Measurements from ENCODE around the gene PTK6. TPM values are rescaled to one million over a fixed set of nuclear protein-coding genes. Genes with fewer than 3 reads are reported as not detected.

The PTK6 gene
- total RNA-seq, 1 donor from 2014 or later, result 0.13 TPM

GRCh38 chr20:63499338-63499969 lies 37.7 kb downstream of the PTK6 start:
- Mint-ChIP-seq H3K9me3 (ENCODE audit: unreplicated experiment) (no peaks in the 10 kb centered on the region), H3K4me1 (ENCODE audit: unreplicated experiment) (peaks cover 2% of the 10 kb centered on the region), H3K4me3 (ENCODE audit: unreplicated experiment) (no peak overlapping the region), H3K36me3 (ENCODE audit: unreplicated experiment) (no peaks in the 10 kb centered on the region), H3K27ac (ENCODE audit: unreplicated experiment) (no peak overlapping the region), H3K27me3 (ENCODE audit: unreplicated experiment) (peaks cover 9% of the 10 kb centered on the region)
- no peak for TF ChIP-seq CTCF (IDR thresholded peaks at IDR 0.05)
- no peak for DNase-seq (ENCODE audit: extremely low spot score, unreplicated experiment)

GRCh38 chr20:63498960-63499337 lies 38.2 kb downstream of the PTK6 start, which contains the start of gene EEF1A2:
Gene EEF1A2 (minus strand): TSS chr20:63499083. CDS start chr20:63497763, 1,320 bp downstream.
- Mint-ChIP-seq H3K36me3 (ENCODE audit: unreplicated experiment) (no peaks in the 10 kb centered on the region), H3K9me3 (ENCODE audit: unreplicated experiment) (no peaks in the 10 kb centered on the region), H3K4me3 (ENCODE audit: unreplicated experiment) (no peak within 1 kb of the TSS), H3K4me1 (ENCODE audit: unreplicated experiment) (peaks cover 2% of the 10 kb centered on the region), H3K27me3 (ENCODE audit: unreplicated experiment) (peaks cover 4% of the 10 kb centered on the region), H3K27ac (ENCODE audit: unreplicated experiment) (no peak within 1 kb of the TSS)
- TF ChIP-seq CTCF (IDR thresholded peaks at IDR 0.05), result no peak
- DNase-seq (ENCODE audit: extremely low spot score, unreplicated experiment), result no peak

- no peaks in the 10 kb centered on the region for H3K36me3 Mint-ChIP-seq (ENCODE audit: unreplicated experiment)
- no peak overlapping the region for H3K27ac Mint-ChIP-seq (ENCODE audit: unreplicated experiment)
- no peak overlapping the region for H3K4me3 Mint-ChIP-seq (ENCODE audit: unreplicated experiment)
- no peak for DNase-seq (ENCODE audit: extremely low spot score, unreplicated experiment)
- TF ChIP-seq CTCF (IDR thresholded peaks at IDR 0.05), result no peak
- peaks cover 2% of the 10 kb centered on the region for H3K4me1 Mint-ChIP-seq (ENCODE audit: unreplicated experiment)
- no peaks in the 10 kb centered on the region for H3K9me3 Mint-ChIP-seq (ENCODE audit: unreplicated experiment)
- peaks cover 2% of the 10 kb centered on the region for H3K27me3 Mint-ChIP-seq (ENCODE audit: unreplicated experiment)
These were observed 38.9 kb downstream of the PTK6 start for GRCh38 chr20:63497946-63498935.

GRCh38 chr20:63497138-63497945 lies 39.8 kb downstream of the PTK6 start:
- no peaks in the 10 kb centered on the region for H3K36me3 Mint-ChIP-seq (ENCODE audit: unreplicated experiment)
- no peak overlapping the region for H3K27ac Mint-ChIP-seq (ENCODE audit: unreplicated experiment)
- H3K4me1 Mint-ChIP-seq (ENCODE audit: unreplicated experiment), result peaks cover 2% of the 10 kb centered on the region
- no peak for DNase-seq (ENCODE audit: extremely low spot score, unreplicated experiment)
- H3K27me3 Mint-ChIP-seq (ENCODE audit: unreplicated experiment), result peaks cover 2% of the 10 kb centered on the region
- H3K9me3 Mint-ChIP-seq (ENCODE audit: unreplicated experiment), result no peaks in the 10 kb centered on the region
- no peak for TF ChIP-seq CTCF (IDR thresholded peaks at IDR 0.05)
- no peak overlapping the region for H3K4me3 Mint-ChIP-seq (ENCODE audit: unreplicated experiment)
